GM18499 (cell line): Measurements from ENCODE around the gene PTPRD.

Experiments
- ATAC-seq: cut with Tn5 transposase; IDR thresholded peaks from one replicate; pipeline ENCODE4 v1.9.1; 2021; ENCODE audit warnings: moderate number of reproducible peaks; ENCODE audit not compliant: insufficient read depth, unreplicated experiment

PTPRD gene

DNA sequence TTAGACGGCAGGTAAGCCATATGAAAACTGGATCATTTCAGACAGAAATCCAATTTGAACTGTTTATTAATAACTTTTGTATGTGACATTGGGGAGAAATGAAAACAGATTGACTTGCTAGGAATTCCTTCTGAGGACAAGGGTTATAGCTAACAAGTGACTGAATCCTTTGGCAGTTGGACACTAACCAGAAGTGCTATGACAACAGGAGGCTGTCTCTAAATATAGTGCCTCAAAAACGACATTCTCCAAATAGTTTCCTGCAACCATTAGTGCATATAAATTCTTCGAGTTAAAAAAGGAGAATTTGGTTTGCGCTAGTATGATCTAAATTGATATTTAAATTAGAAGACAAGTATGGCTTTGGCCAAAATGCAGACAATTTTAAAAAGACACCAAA, 338.6 kb downstream of the PTPRD start:
- ATAC-seq: no peak

GRCh38 chr9:10272830-10273229, 340.0 kb downstream of the PTPRD start:
- no peak for ATAC-seq

GRCh38 chr9:10268531-10269485, 344.0 kb downstream of the PTPRD start:
- no peak for ATAC-seq

DNA sequence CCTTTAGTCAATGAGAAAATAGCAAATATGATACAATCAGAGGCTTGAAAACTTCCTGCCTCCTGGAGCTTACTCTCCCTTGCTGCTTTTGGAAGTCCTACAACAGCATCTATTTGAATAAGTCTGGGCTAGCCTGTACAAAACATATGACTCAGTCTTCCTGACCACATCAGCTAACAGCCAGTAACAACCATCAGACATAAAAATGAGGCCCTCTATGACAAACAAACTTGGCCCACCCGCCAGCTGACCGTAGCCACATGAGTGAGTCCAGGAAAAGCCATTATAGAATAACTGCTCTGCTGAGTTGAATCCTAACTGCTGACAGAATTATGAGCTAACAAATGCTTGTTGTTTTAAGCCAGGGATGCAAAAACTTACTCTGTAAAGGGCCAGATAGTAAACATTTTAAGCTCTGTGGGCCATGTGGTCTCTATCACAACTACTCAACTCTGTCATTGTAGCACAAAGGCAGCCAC, 347.6 kb downstream of the PTPRD start:
- no peak for ATAC-seq

GRCh38 chr9:10260501-10260900, 352.3 kb downstream of the PTPRD start:
- no peak for ATAC-seq

- no peak for ATAC-seq
Observed at GRCh38 chr9:10259668-10260067, 353.1 kb downstream of the PTPRD start.

DNA sequence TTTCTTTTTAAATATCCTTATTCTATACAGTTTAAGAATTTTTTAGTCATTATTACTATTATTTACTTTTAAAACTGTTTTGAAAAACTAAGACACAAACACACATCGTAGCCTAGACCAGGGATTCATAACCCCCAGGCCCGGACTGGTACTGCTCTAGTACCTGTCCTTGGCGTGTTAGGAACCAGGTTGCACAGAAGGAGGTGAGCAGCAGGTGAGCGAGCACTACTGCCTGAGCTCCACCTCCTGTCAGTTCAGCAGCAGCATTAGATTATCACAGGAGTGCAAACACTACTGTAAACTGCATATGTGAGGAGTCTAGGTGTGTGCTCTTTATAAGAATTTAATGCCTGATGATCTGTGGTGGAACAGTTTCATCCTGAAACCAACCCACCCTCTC, 357.0 kb downstream of the PTPRD start:
- ATAC-seq: no peak

GRCh38 chr9:10254338-10254737, 358.5 kb downstream of the PTPRD start:
- no peak for ATAC-seq

- ATAC-seq: no peak
Observed at GRCh38 chr9:10253341-10253740, 359.5 kb downstream of the PTPRD start.

- no peak for ATAC-seq
Observed at GRCh38 chr9:10252174-10252573, 360.6 kb downstream of the PTPRD start.

GRCh38 chr9:10251490-10251889, 361.3 kb downstream of the PTPRD start:
- no peak for ATAC-seq

DNA sequence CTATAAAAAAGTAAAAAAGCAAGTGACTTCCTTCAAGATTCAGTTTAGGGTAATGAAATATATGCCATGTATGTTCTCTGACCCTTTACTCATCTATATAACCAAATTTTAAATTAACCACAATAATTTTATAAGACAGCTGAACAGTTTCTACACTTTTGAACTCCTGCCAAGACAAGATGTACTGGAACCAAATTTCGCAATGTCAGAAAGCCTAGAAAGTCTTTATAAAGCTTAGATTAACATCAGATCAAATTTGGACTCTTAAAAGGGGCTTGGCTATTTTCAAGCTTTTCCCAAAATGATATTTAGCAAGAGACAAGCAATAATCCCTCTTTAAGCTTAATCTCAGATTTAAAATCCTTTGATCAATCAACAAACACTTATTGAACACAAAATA, 362.6 kb downstream of the PTPRD start:
- no peak for ATAC-seq

DNA sequence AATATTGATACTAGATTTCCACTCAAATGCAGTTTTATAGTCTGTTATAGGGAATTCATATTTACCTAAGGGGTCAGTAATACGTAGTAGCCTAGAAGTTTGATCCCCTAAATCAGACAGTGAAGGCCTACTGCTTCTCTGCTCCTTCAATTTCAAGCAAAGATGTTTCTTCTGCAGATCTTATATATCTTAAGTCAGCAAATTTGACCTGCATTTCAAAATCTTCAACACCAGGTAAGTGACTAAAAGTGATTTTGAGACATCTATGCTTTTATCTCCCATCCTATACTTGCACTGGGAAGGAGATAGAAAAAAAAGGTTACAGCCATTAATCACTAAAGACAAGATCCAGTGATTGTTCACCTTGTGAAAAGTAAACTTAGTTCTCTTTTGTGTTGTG, 363.9 kb downstream of the PTPRD start:
- no peak for ATAC-seq

GRCh38 chr9:10242255-10242654, 370.5 kb downstream of the PTPRD start:
- no peak for ATAC-seq

DNA sequence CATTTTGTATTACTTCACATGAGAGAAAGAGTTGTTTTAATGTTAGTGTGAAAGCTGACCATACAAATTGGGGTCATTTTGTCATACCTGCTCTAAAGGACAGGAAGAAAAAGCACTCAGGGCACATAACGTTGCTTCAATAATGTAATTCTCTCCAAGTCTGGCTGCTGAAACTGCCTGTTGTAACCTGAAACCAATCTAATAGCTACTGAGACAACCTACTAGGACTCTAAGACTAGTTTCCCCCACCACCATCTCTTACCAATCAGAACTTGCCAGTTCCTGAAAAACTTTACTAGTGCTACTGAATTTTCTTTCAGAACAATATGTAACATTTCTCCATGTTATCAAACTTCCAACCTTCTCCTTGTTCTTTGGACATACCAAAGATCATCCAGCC, 374.7 kb downstream of the PTPRD start:
- ATAC-seq: no peak

DNA sequence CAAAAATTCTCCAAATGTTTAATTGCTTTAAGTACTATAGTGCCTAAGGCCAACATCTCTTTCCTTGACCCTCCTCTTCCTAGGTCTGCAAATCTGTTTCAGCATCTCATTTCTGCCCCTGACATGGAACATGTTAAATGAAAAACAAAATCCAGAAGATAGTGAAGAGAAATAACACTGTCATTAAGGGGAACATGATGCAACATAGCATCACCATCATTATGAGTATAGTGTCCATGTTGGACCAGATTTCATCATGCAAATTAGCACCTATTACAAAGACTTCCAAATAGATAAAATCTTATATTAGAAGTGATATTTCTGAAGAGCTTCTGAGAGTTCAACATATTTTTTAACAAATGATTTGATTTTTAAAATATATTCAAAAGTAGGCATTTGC, 375.2 kb downstream of the PTPRD start:
- no peak for ATAC-seq

DNA sequence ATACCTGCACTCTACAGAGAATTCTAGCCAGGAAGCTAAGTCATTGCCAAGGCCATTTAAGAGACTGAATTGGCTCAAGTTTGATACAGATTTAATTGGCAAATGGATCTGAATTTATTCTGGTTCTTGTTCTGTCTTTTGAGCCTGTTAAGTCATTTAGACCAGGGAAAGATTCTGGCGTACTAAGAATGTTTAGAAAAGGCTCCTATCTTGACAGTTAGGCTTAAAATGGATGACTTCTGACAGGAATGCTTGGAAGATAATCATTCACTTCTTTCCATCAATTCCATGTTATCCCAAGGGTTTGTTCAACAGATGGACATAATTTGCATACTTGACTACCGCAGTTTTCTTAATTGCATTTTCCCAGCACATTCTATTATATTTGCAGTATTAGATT, 376.6 kb downstream of the PTPRD start:
- ATAC-seq: no peak

- ATAC-seq: no peak
Observed at GRCh38 chr9:10235376-10235775, 377.4 kb downstream of the PTPRD start.

DNA sequence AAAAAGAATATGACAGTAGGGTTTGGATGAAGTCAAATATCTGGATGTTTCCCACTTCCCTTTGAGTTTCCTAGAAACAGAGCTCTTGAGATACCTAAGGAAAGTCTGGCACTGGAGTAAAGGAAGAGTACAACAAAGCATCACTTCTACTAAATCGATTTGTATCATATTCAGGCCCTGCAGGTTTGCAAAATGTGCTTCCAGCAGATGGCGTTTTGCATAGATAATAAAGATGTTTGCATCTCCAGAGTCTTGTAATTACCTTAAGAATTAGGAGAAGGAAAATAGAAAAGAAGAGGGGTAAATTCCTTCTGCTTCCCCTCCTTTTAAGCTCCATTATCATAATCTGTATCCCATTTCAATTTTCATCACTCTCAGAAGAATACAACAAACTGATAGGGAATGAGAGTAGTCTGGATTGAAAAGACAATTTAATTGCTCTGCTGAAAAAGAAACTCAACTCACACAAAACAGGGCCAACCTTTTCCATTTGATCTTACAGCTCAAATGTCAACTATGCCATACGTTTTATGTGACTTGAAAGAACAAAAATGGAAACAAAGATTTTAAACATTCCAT, 380.4 kb downstream of the PTPRD start:
- no peak for ATAC-seq

GRCh38 chr9:10230512-10230911, 382.3 kb downstream of the PTPRD start:
- no peak for ATAC-seq

DNA sequence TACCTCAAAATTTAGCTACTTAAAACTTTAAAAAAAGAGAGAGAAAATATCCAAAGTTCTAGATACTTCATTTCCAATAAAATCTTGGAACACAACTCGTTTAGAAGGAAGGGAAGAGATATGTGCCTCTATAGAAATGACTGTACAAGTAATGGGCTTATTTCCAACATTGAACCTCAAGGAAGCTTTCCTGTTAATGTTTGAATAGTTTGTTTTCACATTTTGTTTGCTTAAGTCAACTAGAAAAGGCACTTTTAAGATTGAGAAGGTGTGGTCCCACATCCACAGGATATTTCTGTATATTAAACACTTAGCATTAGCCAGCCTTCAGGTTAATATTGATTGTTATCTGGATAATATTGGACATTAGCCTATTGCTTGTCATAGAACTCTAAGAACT, 384.7 kb downstream of the PTPRD start:
- no peak for ATAC-seq

DNA sequence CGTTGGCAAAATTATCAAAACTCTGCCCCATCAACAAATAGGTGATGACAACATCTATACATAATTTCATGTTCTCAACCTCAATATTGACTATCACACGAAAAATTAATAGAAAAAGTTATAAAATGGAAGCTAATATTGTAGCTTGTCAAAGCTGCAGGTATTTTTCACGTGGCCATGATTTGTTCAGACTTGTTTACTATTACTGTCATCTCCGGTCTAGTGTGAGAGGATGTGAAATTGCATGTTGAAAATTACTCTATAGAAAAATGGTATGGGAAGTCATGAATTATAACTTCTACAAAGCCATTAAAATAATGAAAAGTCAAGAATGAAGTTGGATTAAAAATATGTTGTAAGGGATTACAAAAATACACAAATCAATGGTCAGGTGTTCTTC, 385.8 kb downstream of the PTPRD start:
- no peak for ATAC-seq
